HepG2 (cell line): ENCODE measurements around the gene AZU1. TPM values are rescaled to one million over a fixed set of nuclear protein-coding genes. Genes with fewer than 3 reads are reported as not detected.

Experiments used
- CC2D1A ChIP-seq: sonication (generic); formaldehyde crosslinking; IDR thresholded peaks from 2 replicates; pipeline ENCODE4 v1.8.1; 2023; ENCODE audit warnings: mild to moderate bottlenecking, missing genetic modification reagents
- GABPA ChIP-seq, 2 experiments: IDR thresholded peaks; 2 replicates each; pipeline ENCODE4 v1.6.1; 2011 to 2016; ENCODE audit warnings: low read depth in 2 of 2, low read length in 1 of 2, missing biosample characterization in 1 of 2, missing genetic modification characterization in 1 of 2
- MTF1 ChIP-seq: sonication (generic); formaldehyde crosslinking; IDR thresholded peaks from 2 replicates; pipeline ENCODE4 v1.5.0; 2020; ENCODE audit warnings: missing genetic modification reagents
- MXD4 ChIP-seq: IDR thresholded peaks from 2 replicates; pipeline ENCODE4 v1.6.1; 2016; ENCODE audit warnings: mild to moderate bottlenecking, missing biosample characterization, missing genetic modification reagents
- NFKBIZ ChIP-seq: IDR thresholded peaks from 2 replicates; pipeline ENCODE4 v1.6.1; 2018; ENCODE audit warnings: missing genetic modification reagents, missing compliant biosample characterization
- ZNF30 ChIP-seq: sonication (generic); formaldehyde crosslinking; IDR thresholded peaks from 2 replicates; pipeline ENCODE4 v1.5.0; 2020; ENCODE audit warnings: mild to moderate bottlenecking, missing genetic modification reagents
- ZNF350 ChIP-seq: sonication (generic); formaldehyde crosslinking; IDR thresholded peaks from 2 replicates; pipeline ENCODE4 v1.4.0; 2020; ENCODE audit warnings: mild to moderate bottlenecking, low read depth, missing genetic modification reagents, borderline replicate concordance
- ZNF430 ChIP-seq: sonication (generic); formaldehyde crosslinking; IDR thresholded peaks from 2 replicates; pipeline ENCODE4 v1.9.0; 2021; ENCODE audit warnings: mild to moderate bottlenecking, missing genetic modification reagents
- ZNF460 ChIP-seq: sonication (generic); formaldehyde crosslinking; IDR thresholded peaks from 2 replicates; pipeline ENCODE4 v1.5.1; 2020; ENCODE audit warnings: missing genetic modification reagents, mild to moderate bottlenecking, borderline replicate concordance
- ZNF674 ChIP-seq: sonication (generic); formaldehyde crosslinking; IDR thresholded peaks from 2 replicates; pipeline ENCODE4 v1.5.0; 2020; ENCODE audit warnings: low read depth, mild to moderate bottlenecking, missing genetic modification reagents
- polyA plus RNA-seq, 8 experiments: library from polyadenylated mRNA; depleted of rRNA in 3 of 8; stranded (reverse) in 7 of 8; unstranded in 1 of 8; fragments of >200 nt; fragmentation: Illumina TruSeq in 4 of 8; extraction: Trizol in 4 of 8; gene quantifications; 2 replicates each; pipeline versions ENCODE4 v1.2.1 to v1.2.3, GENCODE V29; 2011 to 2016; ENCODE audit warnings: low read depth in 4 of 8, missing spikeins in 1 of 8, mixed read lengths in 1 of 8; ENCODE audit not compliant: insufficient read depth in 1 of 8
- total RNA-seq, 5 experiments: library from RNA; depleted of rRNA; stranded (reverse); fragments of >200 nt; fragmentation: Illumina TruSeq; extraction: Trizol; gene quantifications; 2 replicates each; pipeline ENCODE4 v1.2.3, GENCODE V29; 2016; ENCODE audit warnings: low read depth in 1 of 5
- TF ChIP-seq, protein P1 (sequence below): sonication (generic); formaldehyde crosslinking; IDR thresholded peaks from 2 replicates; pipeline ENCODE4 v1.8.1; 2023; ENCODE audit warnings: missing genetic modification reagents, mild to moderate bottlenecking, borderline replicate concordance
- TF ChIP-seq, protein P2 (sequence below): sonication (generic); formaldehyde crosslinking; IDR thresholded peaks from 2 replicates; pipeline ENCODE4 v1.4.0; 2020; ENCODE audit warnings: low read depth, mild to moderate bottlenecking, missing genetic modification reagents
- TF ChIP-seq, protein P3 (sequence below): sonication (generic); formaldehyde crosslinking; IDR thresholded peaks from 2 replicates; pipeline ENCODE4 v1.9.0; 2021; ENCODE audit warnings: missing genetic modification reagents, borderline replicate concordance
- TF ChIP-seq, protein P4 (sequence below): sonication (generic); formaldehyde crosslinking; IDR thresholded peaks from 2 replicates; pipeline ENCODE4 v1.8.0; 2022; ENCODE audit warnings: missing genetic modification reagents, mild to moderate bottlenecking, moderate library complexity, borderline replicate concordance
- TF ChIP-seq, protein P5 (sequence below): sonication (generic); formaldehyde crosslinking; IDR thresholded peaks from 2 replicates; pipeline ENCODE4 v1.5.0; 2020; ENCODE audit warnings: mild to moderate bottlenecking, low read depth, missing genetic modification reagents, borderline replicate concordance

AZU1 gene
- total and polyA plus RNA-seq, 2 of the 13 experiments (the other 11 are each of a cell fraction or from before 2014, with no cell fraction given): not detected

DNA sequence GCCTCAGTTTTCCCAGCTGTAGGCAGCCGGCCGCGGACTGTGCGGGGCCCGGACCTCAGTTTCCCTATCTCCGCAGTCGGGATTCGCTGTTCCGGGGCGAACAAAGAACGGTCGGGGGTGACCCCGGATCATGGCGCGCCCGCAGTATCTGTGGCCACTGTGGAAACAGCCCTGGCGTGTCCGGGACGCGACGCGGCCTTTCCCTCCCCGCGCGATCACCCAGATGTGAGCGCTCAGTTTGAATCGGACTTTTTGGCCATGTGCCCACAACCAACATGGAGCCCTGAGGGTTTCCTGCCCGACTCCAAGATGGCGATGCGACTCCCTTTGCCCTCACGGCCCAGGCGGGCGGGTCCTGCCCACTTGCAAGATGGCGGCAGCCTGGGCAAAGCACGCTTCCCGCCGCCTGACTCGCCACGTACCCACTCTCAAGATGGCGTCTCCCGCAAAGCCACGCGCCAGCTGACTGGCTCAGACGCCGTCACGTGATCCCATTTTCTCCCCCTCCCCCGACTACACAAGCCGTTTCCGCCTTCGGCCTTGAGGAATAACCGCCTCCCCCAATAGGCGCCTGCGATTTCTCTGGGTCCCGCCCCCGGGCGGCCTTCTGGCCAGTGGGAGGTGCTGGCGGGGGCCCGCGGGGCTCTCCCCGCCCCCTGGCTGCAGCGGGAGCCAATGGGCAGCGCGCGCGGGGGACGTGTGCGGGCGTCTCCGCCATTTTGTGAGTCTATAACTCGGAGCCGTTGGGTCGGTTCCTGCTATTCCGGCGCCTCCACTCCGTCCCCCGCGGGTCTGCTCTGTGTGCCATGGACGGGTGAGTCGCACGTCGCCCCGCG lies 30.7 kb upstream of the AZU1 start, which contains the start of gene PTBP1 (continued):
- TF ChIP-seq ZNF430 (no peak; the same call in 1 of the 2 replicates), MXD4 (CRISPR knock-in tag) (no peak; the same call in none of the 2 replicates), NFKBIZ (CRISPR knock-in tag) (no peak), MTF1 (CRISPR knock-in tag) (no peak), GABPA (IDR thresholded peaks at IDR 0.05; ENCODE audit: low read depth, low read length) (peak; percentile 48; the same call in 1 of the 2 replicates), GABPA (CRISPR knock-in tag; IDR thresholded peaks at IDR 0.05; ENCODE audit: low read depth) (peak; percentile 86), ZNF460 (CRISPR knock-in tag) (no peak; the same call in 1 of the 2 replicates), ZNF350 (CRISPR knock-in tag) (no peak; the same call in 1 of the 2 replicates), CC2D1A (no peak), ZNF674 (CRISPR knock-in tag) (no peak), ZNF30 (no peak)
- TF ChIP-seq, protein P1, sequence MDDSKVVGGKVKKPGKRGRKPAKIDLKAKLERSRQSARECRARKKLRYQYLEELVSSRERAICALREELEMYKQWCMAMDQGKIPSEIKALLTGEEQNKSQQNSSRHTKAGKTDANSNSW (CRISPR knock-in tag): no peak
- TF ChIP-seq, protein P2, sequence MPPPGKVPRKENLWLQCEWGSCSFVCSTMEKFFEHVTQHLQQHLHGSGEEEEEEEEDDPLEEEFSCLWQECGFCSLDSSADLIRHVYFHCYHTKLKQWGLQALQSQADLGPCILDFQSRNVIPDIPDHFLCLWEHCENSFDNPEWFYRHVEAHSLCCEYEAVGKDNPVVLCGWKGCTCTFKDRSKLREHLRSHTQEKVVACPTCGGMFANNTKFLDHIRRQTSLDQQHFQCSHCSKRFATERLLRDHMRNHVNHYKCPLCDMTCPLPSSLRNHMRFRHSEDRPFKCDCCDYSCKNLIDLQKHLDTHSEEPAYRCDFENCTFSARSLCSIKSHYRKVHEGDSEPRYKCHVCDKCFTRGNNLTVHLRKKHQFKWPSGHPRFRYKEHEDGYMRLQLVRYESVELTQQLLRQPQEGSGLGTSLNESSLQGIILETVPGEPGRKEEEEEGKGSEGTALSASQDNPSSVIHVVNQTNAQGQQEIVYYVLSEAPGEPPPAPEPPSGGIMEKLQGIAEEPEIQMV (CRISPR knock-in tag): no peak
- TF ChIP-seq, protein P3, sequence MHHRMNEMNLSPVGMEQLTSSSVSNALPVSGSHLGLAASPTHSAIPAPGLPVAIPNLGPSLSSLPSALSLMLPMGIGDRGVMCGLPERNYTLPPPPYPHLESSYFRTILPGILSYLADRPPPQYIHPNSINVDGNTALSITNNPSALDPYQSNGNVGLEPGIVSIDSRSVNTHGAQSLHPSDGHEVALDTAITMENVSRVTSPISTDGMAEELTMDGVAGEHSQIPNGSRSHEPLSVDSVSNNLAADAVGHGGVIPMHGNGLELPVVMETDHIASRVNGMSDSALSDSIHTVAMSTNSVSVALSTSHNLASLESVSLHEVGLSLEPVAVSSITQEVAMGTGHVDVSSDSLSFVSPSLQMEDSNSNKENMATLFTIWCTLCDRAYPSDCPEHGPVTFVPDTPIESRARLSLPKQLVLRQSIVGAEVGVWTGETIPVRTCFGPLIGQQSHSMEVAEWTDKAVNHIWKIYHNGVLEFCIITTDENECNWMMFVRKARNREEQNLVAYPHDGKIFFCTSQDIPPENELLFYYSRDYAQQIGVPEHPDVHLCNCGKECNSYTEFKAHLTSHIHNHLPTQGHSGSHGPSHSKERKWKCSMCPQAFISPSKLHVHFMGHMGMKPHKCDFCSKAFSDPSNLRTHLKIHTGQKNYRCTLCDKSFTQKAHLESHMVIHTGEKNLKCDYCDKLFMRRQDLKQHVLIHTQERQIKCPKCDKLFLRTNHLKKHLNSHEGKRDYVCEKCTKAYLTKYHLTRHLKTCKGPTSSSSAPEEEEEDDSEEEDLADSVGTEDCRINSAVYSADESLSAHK: no peak
- TF ChIP-seq, protein P4, sequence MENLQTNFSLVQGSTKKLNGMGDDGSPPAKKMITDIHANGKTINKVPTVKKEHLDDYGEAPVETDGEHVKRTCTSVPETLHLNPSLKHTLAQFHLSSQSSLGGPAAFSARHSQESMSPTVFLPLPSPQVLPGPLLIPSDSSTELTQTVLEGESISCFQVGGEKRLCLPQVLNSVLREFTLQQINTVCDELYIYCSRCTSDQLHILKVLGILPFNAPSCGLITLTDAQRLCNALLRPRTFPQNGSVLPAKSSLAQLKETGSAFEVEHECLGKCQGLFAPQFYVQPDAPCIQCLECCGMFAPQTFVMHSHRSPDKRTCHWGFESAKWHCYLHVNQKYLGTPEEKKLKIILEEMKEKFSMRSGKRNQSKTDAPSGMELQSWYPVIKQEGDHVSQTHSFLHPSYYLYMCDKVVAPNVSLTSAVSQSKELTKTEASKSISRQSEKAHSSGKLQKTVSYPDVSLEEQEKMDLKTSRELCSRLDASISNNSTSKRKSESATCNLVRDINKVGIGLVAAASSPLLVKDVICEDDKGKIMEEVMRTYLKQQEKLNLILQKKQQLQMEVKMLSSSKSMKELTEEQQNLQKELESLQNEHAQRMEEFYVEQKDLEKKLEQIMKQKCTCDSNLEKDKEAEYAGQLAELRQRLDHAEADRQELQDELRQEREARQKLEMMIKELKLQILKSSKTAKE (CRISPR knock-in tag): no peak
- TF ChIP-seq, protein P5, sequence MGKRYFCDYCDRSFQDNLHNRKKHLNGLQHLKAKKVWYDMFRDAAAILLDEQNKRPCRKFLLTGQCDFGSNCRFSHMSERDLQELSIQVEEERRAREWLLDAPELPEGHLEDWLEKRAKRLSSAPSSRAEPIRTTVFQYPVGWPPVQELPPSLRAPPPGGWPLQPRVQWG: no peak
- TF ChIP-seq, all 625 proteins: peak for 284
